IMR-90 (cell line): Measurements from ENCODE around the gene MED12L. TPM values are rescaled to one million over a fixed set of nuclear protein-coding genes. Genes with fewer than 3 reads are reported as not detected.
A peak's percentile ranks its signal among the peaks of the same experiment; 100 is the strongest.

ENCODE experiments used
- ATAC-seq: fragments of 200-7000 bp; cut with Tn5 transposase; 2 replicates; pipeline ENCODE4 v1.9.1; 2020; ENCODE audit warnings: low read depth, mild to moderate bottlenecking, moderate library complexity
- BruUV-seq: library from RNA; stranded (reverse); fragments of 400-500 nt; replicated peaks from 2 replicates; lab custom pipeline; 2021; lab: Mats Ljungman, UMichigan
- CTCF ChIA-PET: fragments of 300-600 bp; formaldehyde crosslinking; extraction: SDS; loops from one replicate; lab custom pipeline; 2021; ENCODE audit warnings: antibody characterized with exemption; lab: Yijun Ruan, JAX
- POLR2A ChIA-PET: fragments of 300-600 bp; sonication (Branson Sonifier 250); formaldehyde crosslinking; loops from one replicate; lab custom pipeline; 2022; ENCODE audit warnings: antibody characterized with exemption; ENCODE audit not compliant: unreplicated experiment; lab: Charles Lee
- DNase-seq: peaks from one replicate; pipeline ENCODE4 v3.0.0; 2013
- H2AFZ ChIP-seq: replicated peaks from 2 replicates; pipeline ENCODE3; 2013; ENCODE audit warnings: low read length, mild to moderate bottlenecking; ENCODE audit not compliant: poor library complexity
- H2AK5ac ChIP-seq: 2 replicates; pipeline ENCODE4 v1.6.1; 2013; ENCODE audit warnings: low read depth, low read length, inconsistent platforms
- H2AK9ac ChIP-seq: replicated peaks from 2 replicates; pipeline ENCODE3; 2013; ENCODE audit warnings: mild to moderate bottlenecking, low read depth, low read length, moderate library complexity; ENCODE audit not compliant: poor library complexity
- H2BK120ac ChIP-seq: 2 replicates; pipeline ENCODE4 v1.6.1; 2013; ENCODE audit warnings: low read depth, low read length, inconsistent platforms
- H2BK15ac ChIP-seq: 3 replicates; pipeline ENCODE4 v1.6.1; 2013; ENCODE audit warnings: low read depth, low read length, inconsistent platforms
- H2BK20ac ChIP-seq: 2 replicates; pipeline ENCODE4 v1.6.1; 2013; ENCODE audit warnings: low read depth, mild to moderate bottlenecking, inconsistent platforms, low read length, moderate library complexity
- H2BK5ac ChIP-seq: 2 replicates; pipeline ENCODE4 v1.6.1; 2013; ENCODE audit warnings: mild to moderate bottlenecking, low read depth, low read length, inconsistent platforms; ENCODE audit not compliant: poor library complexity, severe bottlenecking
- H3K14ac ChIP-seq: replicated peaks from 2 replicates; pipeline ENCODE4 v1.6.1; 2013; ENCODE audit warnings: low read depth, low read length, inconsistent platforms
- H3K18ac ChIP-seq: 2 replicates; pipeline ENCODE4 v1.6.1; 2013; ENCODE audit warnings: low read depth, low read length, control low read depth
- H3K23ac ChIP-seq: 2 replicates; pipeline ENCODE4 v1.6.1; 2013; ENCODE audit warnings: low read depth, low read length, inconsistent platforms
- H3K27ac ChIP-seq: 2 replicates; pipeline ENCODE4 v1.5.1; 2013; ENCODE audit warnings: mild to moderate bottlenecking, control low read depth, low read length; ENCODE audit not compliant: insufficient read depth
- H3K27me3 ChIP-seq: 2 replicates; pipeline ENCODE4 v1.6.1; 2013; ENCODE audit warnings: low read length; ENCODE audit not compliant: control insufficient read depth, insufficient read depth
- H3K36me3 ChIP-seq: 2 replicates; pipeline ENCODE4 v1.6.1; 2013; ENCODE audit warnings: low read length, mixed read lengths; ENCODE audit not compliant: control insufficient read depth, insufficient read depth
- H3K4ac ChIP-seq: 2 replicates; pipeline ENCODE4 v1.6.1; 2013; ENCODE audit warnings: low read depth, low read length, inconsistent platforms
- H3K4me1 ChIP-seq: 2 replicates; pipeline ENCODE4 v1.6.1; 2013; ENCODE audit warnings: low read length, mixed read lengths; ENCODE audit not compliant: control insufficient read depth, insufficient read depth
- H3K4me2 ChIP-seq: 2 replicates; pipeline ENCODE4 v1.6.1; 2013; ENCODE audit warnings: low read depth, mild to moderate bottlenecking, control low read depth, low read length, moderate library complexity
- H3K4me3 ChIP-seq: 2 replicates; pipeline ENCODE4 v1.5.1; 2013; ENCODE audit warnings: low read depth, mild to moderate bottlenecking, control low read depth, low read length, moderate library complexity; ENCODE audit not compliant: insufficient read depth
- H3K56ac ChIP-seq: 2 replicates; pipeline ENCODE4 v1.6.1; 2013; ENCODE audit warnings: low read length, inconsistent platforms; ENCODE audit not compliant: insufficient read depth; ENCODE audit errors: extremely low read depth
- H3K79me1 ChIP-seq, 2 experiments: 2 replicates each; pipeline ENCODE4 v1.6.1; 2013; ENCODE audit warnings: low read length in 2 of 2, inconsistent platforms in 1 of 2, low read depth in 1 of 2
- H3K9ac ChIP-seq: 2 replicates; pipeline ENCODE4 v1.6.1; 2013; ENCODE audit warnings: low read depth, low read length, control low read depth
- H3K9me1 ChIP-seq: 2 replicates; pipeline ENCODE4 v1.6.1; 2013; ENCODE audit warnings: low read length, inconsistent platforms; ENCODE audit not compliant: insufficient read depth
- H3K9me3 ChIP-seq: 2 replicates; pipeline ENCODE4 v1.6.1; 2013; ENCODE audit warnings: low read length; ENCODE audit not compliant: control insufficient read depth, insufficient read depth
- H4K20me1 ChIP-seq: 2 replicates; pipeline ENCODE4 v1.6.1; 2013; ENCODE audit warnings: low read length, inconsistent platforms; ENCODE audit not compliant: insufficient read depth
- H4K5ac ChIP-seq: 2 replicates; pipeline ENCODE4 v1.6.1; 2013; ENCODE audit warnings: mild to moderate bottlenecking, low read depth, low read length, control low read depth
- H4K8ac ChIP-seq, 2 experiments: 2 replicates each; pipeline ENCODE4 v1.6.1; 2013; ENCODE audit warnings: low read depth in 2 of 2, low read length in 2 of 2, control low read depth in 1 of 2, inconsistent platforms in 1 of 2
- H4K91ac ChIP-seq: 2 replicates; pipeline ENCODE4 v1.6.1; 2013; ENCODE audit warnings: low read depth, low read length, inconsistent platforms; ENCODE audit not compliant: insufficient read depth
- BHLHE40 ChIP-seq: fragments of 150-350 bp; IDR thresholded peaks from 2 replicates; pipeline ENCODE4 v1.6.1; 2016; ENCODE audit warnings: mild to moderate bottlenecking, low read depth, low read length
- CEBPB ChIP-seq: IDR thresholded peaks from 2 replicates; pipeline ENCODE4 v1.6.1; 2012; ENCODE audit warnings: low read depth, low read length, improper control_type of control experiment
- CHD1 ChIP-seq: IDR thresholded peaks from 2 replicates; pipeline ENCODE4 v1.6.1; 2012; ENCODE audit warnings: low read depth, low read length, improper control_type of control experiment
- ELK1 ChIP-seq: fragments of 150-350 bp; IDR thresholded peaks from 2 replicates; pipeline ENCODE4 v1.6.1; 2016; ENCODE audit warnings: low read depth, mild to moderate bottlenecking, low read length, moderate library complexity, borderline replicate concordance
- MAFK ChIP-seq: IDR thresholded peaks from 2 replicates; pipeline ENCODE4 v1.6.1; 2012; ENCODE audit warnings: low read depth, low read length, improper control_type of control experiment
- MAZ ChIP-seq: IDR thresholded peaks from 2 replicates; pipeline ENCODE4 v1.6.1; 2012; ENCODE audit warnings: low read depth, mild to moderate bottlenecking, low read length, improper control_type of control experiment, moderate library complexity, borderline replicate concordance
- MXI1 ChIP-seq: IDR thresholded peaks from 2 replicates; pipeline ENCODE4 v1.6.1; 2012; ENCODE audit warnings: low read depth, mild to moderate bottlenecking, low read length, moderate library complexity, borderline replicate concordance
- NFE2L2 ChIP-seq: fragments of 150-350 bp; IDR thresholded peaks from 2 replicates; pipeline ENCODE4 v1.6.1; 2016; ENCODE audit warnings: low read depth, mild to moderate bottlenecking, low read length
- POLR2A ChIP-seq: IDR thresholded peaks from 2 replicates; pipeline ENCODE4 v1.6.1; 2012; ENCODE audit warnings: mild to moderate bottlenecking, low read depth, low read length
- RAD21 ChIP-seq: IDR thresholded peaks from 2 replicates; pipeline ENCODE4 v1.6.1; 2012; ENCODE audit warnings: low read length, improper control_type of control experiment
- RCOR1 ChIP-seq: IDR thresholded peaks from 2 replicates; pipeline ENCODE4 v1.6.1; 2012; ENCODE audit warnings: mild to moderate bottlenecking, low read length, improper control_type of control experiment; ENCODE audit not compliant: insufficient replicate concordance
- RFX5 ChIP-seq: IDR thresholded peaks from 2 replicates; pipeline ENCODE4 v1.8.0; 2012; ENCODE audit warnings: low read depth, mild to moderate bottlenecking, low read length, moderate library complexity
- SMC3 ChIP-seq: fragments of 150-350 bp; IDR thresholded peaks from 2 replicates; pipeline ENCODE4 v1.6.1; 2016; ENCODE audit warnings: low read depth, mild to moderate bottlenecking, antibody characterized with exemption, low read length, moderate library complexity
- WGBS, 2 experiments: methylation state at CpG; one replicate each; pipeline versions ENCODE4 v1.1.5 to v1.1.7; 2013; ENCODE audit warnings: missing lambda C conversion rate in 2 of 2; ENCODE audit not compliant: insufficient read length in 1 of 2; ENCODE audit errors: extremely low coverage in 2 of 2; 5-methylcytosine and 5-hydroxymethylcytosine counted together
- dilution Hi-C: fragments of 300-500 bp; cut with HindIII; formaldehyde crosslinking; loops from one replicate; pipeline ENCODE4 v1.14.3; 2018; ENCODE audit warnings: low sequenced_read_pairs; ENCODE audit not compliant: unreplicated experiment
- in situ Hi-C: fragments of 300-500 bp; cut with MboI; formaldehyde crosslinking; loops from 3 replicates; pipeline ENCODE4 v1.14.3; 2019; ENCODE audit warnings: low sequenced_read_pairs, inconsistent platforms, mixed read lengths
- intact Hi-C: fragments of 100-400 bp; cut with micrococcal nuclease; formaldehyde crosslinking; loops from 2 replicates; pipeline ENCODE4 v1.10.0; 2022
- polyA plus RNA-seq, 3 experiments: library from polyadenylated mRNA; depleted of rRNA; stranded (reverse); fragments of >200 nt; gene quantifications; 2 replicates each; pipeline ENCODE4 v1.2.3, GENCODE V29; 2012; ENCODE audit warnings: low replicate concordance in 1 of 3
- total RNA-seq: library from RNA; depleted of rRNA; stranded (reverse); fragments of >200 nt; gene quantifications from 2 replicates; pipeline ENCODE4 v1.2.3, GENCODE V29; 2012
- TF ChIP-seq, protein P1 (sequence below): conservative IDR thresholded peaks from 2 replicates; pipeline ENCODE4 v1.5.1; 2012; ENCODE audit warnings: mild to moderate bottlenecking, low read depth, low read length, improper control_type of control experiment

Gene MED12L
- total and polyA plus RNA-seq, 2 of the 4 experiments (the other 2 are of a cell fraction) = 0.05 to 0.18 TPM

DNA sequence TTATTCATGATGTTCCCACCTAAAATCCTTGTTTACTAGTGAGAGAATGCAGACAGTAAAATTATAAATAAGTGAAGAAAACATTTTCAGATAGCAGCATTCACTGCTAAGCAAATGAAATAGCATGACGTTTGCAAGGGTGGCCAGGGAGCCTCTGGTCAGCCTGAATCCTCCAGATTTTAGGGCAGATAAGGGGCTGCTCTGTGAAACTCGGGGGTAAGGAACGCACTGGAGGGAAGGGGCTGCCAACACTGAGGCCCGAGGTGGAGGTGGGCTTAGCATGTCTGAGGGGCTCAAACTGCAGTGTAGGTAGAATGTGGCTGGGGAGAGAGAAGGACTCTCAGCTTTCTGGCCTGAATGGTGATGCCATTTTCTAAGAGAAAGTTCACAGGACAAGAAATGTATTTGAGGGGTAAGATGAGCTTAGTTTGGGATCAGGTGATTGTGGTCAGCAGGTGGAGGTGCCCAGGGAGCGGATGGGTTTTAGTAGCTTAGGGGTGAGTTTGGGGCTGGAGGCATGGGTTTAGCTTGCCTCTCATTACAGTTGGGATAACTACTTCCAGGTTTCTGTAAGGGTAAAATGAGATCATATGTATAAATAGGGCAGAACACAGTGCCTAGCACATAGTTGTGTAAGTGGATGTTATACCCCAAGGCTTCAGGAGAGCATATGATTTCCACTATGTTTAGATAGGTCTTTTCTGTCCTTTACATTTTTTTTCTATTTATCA is 97.0 kb downstream of the MED12L start (continued):
- TF ChIP-seq NFE2L2 = no peak

DNA sequence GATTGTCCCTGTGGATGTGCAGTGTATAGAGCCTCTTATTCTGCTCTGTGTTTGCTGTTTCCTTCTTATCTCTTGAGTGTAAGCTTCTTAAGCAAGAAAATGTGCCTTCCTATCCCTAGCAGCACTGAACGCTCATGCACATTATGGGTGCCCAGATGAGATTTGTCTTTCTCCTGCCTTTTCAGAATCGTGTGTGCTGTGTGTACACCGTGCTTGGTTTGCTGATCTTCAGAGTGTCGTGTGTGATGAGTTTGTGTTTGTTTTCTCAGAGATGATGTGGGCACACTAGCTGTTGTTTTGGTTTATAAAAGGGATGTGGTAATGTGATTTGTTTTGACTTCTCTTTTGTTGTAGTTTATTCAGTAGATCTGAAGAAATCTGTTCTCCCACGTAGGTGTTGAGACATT is 97.8 kb downstream of the MED12L start:
- dilution Hi-C loops = no loop called here
- Histone ChIP-seq H2BK15ac (no peak overlapping the region), H3K9me3 (no peaks in the 10 kb centered on the region), H2AK5ac (no peak overlapping the region), H4K20me1 (no peaks in the 10 kb centered on the region), H3K4me1 (peaks cover 3% of the 10 kb centered on the region; the same call in 1 of the 2 replicates), H3K9me1 (peaks cover 3% of the 10 kb centered on the region; the same call in 1 of the 2 replicates), H3K14ac (no peak overlapping the region; the same call in 1 of the 2 replicates), H3K4ac (no peak overlapping the region), H4K8ac (peak overlapping the region in 1 of 2 experiments; percentile 63; a peak in 2 of 4 replicates), H2BK5ac (no peak overlapping the region), H2AFZ (peak overlapping the region; percentile 61), H2AK9ac (no peak overlapping the region), H3K4me3 (no peak overlapping the region), H3K23ac (peak overlapping the region; percentile 80; the same call in 1 of the 2 replicates), H3K36me3 (no peaks in the 10 kb centered on the region), H2BK20ac (no peak overlapping the region), H4K91ac (no peak overlapping the region), H3K4me2 (peak overlapping the region; percentile 86), H3K9ac (no peak overlapping the region), H4K5ac (peak overlapping the region; percentile 20; the same call in 1 of the 2 replicates), H3K79me1 (no peaks in the 10 kb centered on the region), H3K18ac (no peak overlapping the region), H3K56ac (no peak overlapping the region), H3K27ac (no peak overlapping the region), H2BK120ac (no peak overlapping the region), H3K27me3 (no peaks in the 10 kb centered on the region; the same call in none of the 2 replicates)
- no peak for DNase-seq
- CTCF ChIA-PET = interaction anchor here (1.0 kb wide), 1 partner anchor 35 kb away, joined by 3 read pairs; no protein-coding TSS in a partner anchor
- BruUV-seq = no TSS peak
- WGBS, 2 experiments = no CpG with 5 or more reads among the region's 5 CpGs
- in situ Hi-C loops = no loop called here
- ATAC-seq = peak; percentile 37; the same call in 1 of the 2 replicates
- POLR2A ChIA-PET = interaction anchor here (0.5 kb wide), 1 partner anchor 1651 kb away, joined by 4 read pairs; no protein-coding TSS in a partner anchor
- intact Hi-C loops = no loop called here
- no peak for TF ChIP-seq BHLHE40
- no peak for TF ChIP-seq RCOR1
- TF ChIP-seq ELK1 = no peak
- no peak for TF ChIP-seq POLR2A
- no peak for TF ChIP-seq SMC3
- TF ChIP-seq CHD1 = no peak
- TF ChIP-seq, protein P1, sequence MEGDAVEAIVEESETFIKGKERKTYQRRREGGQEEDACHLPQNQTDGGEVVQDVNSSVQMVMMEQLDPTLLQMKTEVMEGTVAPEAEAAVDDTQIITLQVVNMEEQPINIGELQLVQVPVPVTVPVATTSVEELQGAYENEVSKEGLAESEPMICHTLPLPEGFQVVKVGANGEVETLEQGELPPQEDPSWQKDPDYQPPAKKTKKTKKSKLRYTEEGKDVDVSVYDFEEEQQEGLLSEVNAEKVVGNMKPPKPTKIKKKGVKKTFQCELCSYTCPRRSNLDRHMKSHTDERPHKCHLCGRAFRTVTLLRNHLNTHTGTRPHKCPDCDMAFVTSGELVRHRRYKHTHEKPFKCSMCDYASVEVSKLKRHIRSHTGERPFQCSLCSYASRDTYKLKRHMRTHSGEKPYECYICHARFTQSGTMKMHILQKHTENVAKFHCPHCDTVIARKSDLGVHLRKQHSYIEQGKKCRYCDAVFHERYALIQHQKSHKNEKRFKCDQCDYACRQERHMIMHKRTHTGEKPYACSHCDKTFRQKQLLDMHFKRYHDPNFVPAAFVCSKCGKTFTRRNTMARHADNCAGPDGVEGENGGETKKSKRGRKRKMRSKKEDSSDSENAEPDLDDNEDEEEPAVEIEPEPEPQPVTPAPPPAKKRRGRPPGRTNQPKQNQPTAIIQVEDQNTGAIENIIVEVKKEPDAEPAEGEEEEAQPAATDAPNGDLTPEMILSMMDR = no peak
- TF ChIP-seq CEBPB = no peak
- no peak for TF ChIP-seq RFX5
- no peak for TF ChIP-seq NFE2L2
- TF ChIP-seq MAZ = no peak
- TF ChIP-seq RAD21 = no peak
- no peak for TF ChIP-seq MAFK
- no peak for TF ChIP-seq MXI1
